Activated CD4-positive, alpha-beta T cell treated with anti-CD3 and anti-CD28 coated beads, Interleukin-10, Interleukin-2, amounts not matched to agents 100 ng/mL and 50 ng/mL, durations not matched to agents 16 hours and 8 hours (primary cell): ENCODE results near the gene SLC19A1.
"Not testable (repeated sequence)": the region's sequence is repeated elsewhere in the genome, so short reads cannot be mapped to it uniquely, and the experiment has no call there.

Experiments
- DNase-seq: peaks from one replicate; pipeline ENCODE4 v3.0.0-alpha.2; 2020

SLC19A1 gene

DNA sequence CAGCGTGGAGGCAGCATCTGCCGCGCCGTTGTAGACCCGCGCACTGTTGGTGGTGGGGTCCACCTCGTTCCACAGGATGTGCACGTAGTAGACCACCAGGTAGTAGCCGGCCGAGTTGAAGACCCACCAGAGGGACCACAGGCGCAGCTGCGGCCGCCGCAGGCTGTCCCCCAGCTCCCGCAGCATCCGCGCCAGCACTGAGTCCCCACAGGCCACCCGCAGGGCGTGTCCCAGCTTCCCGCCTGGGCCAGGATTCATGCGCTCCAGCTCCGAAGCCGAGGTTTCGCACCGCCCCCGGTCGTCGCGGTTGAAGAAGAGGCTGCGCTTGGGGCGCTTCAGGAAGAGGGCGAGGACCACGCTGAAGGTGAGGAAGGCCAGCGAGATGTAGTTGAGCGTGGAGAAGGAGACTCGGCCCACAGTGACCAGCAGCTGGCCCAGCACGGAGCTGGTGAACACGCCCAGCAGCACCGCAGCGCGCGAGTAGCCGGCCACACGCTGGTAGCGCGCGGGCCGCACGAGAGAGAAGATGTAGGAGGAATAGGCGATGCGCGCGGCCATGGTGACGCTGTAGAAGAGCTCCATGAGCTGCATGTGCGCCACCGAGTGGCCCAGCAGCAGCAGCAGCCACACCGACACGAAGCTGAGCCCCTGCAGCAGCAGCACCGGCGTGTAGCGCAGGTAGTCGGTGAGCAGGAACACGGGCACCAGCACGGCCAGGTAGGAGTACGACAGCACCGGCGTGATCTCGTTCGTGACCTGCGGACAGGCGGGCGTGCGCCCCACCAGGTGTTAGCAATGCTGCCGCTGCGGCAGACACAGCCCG is 10.6 kb downstream of the SLC19A1 start:
- DNase-seq, result no peak

DNA sequence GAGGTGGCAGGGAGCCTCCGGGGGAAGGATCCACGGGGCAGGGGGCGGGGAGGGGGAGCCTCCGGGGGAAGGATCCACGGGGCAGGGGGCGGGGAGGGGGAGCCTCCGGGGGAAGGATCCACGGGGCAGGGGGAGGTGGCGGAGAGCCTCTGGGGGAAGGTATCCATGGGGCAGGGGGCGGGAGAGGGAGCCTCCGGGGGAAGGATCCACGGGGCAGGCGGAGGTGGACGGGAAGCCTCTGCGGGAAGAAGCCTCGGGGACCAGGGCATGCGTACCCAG is 11.2 kb downstream of the SLC19A1 start:
- DNase-seq, result not testable (repeated sequence)

GRCh38 chr21:45530423-45531113 is 11.7 kb downstream of the SLC19A1 start:
- DNase-seq, result no peak

GRCh38 chr21:45529785-45530422 is 12.3 kb downstream of the SLC19A1 start:
- DNase-seq, result no peak

GRCh38 chr21:45528981-45529784 is 13.1 kb downstream of the SLC19A1 start:
- no peak for DNase-seq

DNA sequence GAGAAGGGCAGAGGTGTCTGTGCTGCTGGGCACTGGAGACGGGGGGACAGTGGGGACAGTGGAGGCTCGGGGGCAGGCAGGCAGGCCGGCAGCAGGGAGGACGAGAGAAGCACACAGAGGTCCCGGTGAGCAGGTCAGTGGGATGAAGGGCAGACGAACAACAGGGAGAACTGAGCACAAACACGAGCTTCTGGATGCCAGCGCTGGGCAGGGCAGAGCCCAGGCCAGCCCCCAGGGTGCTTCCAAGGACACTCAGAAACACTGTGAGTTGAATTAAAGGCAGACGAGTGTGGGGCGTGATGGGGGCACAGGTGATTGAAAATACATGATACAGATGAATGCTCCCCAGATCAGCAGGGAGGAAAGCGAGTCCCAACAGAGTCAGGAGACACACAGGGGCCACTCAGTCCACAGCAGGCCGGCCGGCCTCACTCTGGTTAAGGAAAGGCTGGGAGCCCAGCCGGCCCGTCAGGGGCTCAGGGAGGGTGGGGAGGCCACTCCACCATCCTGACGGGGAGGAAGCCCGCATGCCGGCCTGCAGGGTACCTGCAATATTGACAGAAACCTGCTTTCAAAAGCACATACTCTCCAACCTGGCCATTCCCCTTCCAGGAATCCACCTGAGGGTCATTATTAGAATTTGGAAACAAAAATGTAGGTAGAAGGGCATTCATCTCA is 14.1 kb downstream of the SLC19A1 start:
- no peak for DNase-seq

DNA sequence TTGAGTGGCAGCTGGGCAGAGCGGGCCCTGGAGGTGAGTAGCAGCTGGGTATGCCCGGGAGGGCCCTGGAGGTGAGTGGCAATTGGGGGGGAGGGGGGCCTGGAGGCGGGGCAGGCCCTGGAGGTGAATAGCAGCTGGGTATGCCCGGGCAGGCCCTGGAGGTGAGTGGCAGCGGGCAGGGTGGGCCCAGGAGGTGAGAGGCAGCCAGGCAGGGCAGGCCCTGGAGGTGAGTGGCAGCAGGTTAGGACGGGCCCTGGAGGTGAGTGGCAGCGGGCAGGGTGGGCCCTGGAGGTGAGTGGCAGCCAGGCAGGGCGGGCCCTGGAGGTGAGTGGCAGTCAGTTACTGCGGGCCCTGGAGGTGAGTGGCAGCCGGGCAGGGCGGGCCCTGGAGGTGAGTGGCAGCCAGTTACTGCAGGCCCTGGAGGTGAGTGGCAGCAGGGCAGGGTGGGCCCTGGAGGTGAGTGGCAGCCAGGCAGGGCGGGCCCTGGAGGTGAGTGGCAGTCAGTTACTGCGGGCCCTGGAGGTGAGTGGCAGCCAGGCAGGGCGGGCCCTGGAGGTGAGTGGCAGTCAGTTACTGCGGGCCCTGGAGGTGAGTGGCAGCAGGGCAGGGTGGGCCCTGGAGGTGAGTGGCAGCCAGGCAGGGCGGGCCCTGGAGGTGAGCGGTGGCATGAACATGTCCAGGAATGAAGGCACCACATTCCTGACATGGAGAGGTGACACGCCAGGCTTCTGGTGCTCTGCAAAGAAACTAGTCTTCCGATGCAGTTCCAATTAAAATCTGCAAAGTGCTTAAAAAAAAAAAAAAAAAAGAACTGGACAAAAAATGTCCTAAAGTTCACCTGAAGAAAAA is 14.9 kb downstream of the SLC19A1 start:
- DNase-seq, result not testable (repeated sequence)

DNA sequence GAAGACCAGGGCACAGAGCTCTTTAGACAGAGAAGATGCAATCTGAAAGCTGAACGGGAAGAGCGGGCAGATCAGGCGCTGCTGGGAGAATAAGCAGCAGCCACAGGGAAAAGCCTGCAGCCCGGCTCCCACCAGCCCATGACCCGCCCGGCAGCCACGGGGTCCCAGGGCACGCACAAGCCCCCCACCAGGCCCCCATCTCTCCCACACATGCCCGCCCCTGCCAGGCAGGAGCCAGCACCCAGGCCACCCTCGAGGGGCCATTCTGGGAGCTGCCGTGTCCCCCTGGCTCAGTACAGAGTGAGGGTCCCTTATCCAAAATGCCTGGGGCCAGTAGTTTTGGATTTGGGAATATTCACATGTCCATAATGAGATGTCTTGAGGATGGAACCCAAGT is 16.3 kb downstream of the SLC19A1 start:
- no peak for DNase-seq

GRCh38 chr21:45525153-45525909 is 16.9 kb downstream of the SLC19A1 start:
- DNase-seq, result no peak

GRCh38 chr21:45524756-45525152 is 17.5 kb downstream of the SLC19A1 start:
- DNase-seq, result no peak

- no peak for DNase-seq
These were observed 18.7 kb downstream of the SLC19A1 start for GRCh38 chr21:45523411-45524101.

DNA sequence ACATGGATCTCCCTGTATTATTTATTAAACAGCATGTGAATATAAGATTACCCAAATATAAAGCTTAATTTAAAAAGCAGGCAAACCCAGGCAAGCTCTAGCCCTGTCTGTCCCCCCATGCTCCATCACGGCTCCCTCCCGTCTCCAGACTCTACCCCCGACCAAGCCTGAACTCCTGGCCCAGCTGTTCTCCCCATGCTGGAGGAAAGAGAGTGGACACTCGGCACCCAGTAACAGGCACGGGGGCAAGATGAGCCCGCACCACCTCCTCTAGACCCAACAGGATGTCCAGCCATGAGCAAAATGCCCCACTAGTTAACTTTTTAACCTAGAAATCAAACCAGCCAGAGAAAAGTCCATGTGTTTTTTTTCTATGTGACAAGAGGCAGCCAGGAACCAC is 19.3 kb downstream of the SLC19A1 start:
- DNase-seq, result no peak

DNA sequence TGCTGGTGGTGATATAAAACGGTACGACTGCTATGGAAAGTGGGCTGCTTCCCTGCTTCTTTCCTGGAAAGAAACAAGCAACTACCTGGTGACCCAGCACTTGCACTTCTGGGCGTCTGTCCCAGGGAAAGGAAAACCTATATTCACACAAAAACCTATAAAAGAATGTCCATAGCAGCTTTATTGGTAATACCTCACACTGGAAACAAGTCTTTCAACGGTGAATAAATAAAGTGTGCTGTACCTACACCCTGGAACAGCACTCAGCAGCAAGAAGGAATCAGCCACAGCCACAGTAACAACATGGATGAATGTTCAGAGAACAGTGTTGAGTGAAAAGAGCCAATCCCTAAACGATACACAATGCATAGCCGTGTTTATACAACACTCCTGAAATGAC is 19.9 kb downstream of the SLC19A1 start:
- DNase-seq, result no peak

- no peak for DNase-seq
These were observed 21.0 kb downstream of the SLC19A1 start for GRCh38 chr21:45521241-45521640.

DNA sequence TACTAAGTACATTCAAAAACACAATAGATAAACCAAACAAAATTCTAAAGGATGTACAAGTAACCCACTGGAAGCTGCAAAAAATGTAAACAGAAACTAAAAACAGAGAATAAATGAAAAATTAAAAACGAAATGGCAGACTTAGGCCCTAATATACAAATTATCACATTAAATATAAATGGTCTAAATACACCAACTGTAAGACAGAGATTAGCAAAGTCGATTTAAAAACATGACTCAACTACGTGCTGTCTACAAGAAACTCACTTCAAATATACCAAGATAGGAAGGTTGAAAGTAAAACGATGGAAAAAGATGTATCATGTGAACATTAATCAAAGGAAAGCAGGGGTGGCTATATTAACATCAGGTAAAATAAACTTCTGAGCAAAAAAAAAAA is 23.1 kb downstream of the SLC19A1 start:
- no peak for DNase-seq

DNA sequence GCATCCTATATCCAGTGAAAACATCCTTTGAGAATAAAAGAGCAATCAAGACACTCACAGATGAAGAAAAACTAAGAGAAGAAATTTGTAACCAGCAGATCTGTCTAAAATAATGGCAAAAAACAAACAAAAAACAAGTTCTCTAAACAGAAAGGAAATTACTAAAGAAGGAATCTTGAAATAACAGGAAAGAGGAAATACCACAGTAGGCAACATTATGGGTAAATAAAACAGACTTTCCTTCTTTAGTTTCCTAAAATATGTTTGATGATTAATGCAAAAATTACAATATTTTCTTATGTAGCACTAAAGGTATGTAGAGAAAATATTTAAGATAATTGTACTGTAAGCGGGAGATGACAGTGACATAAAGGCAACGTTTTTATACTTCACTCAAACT is 23.5 kb downstream of the SLC19A1 start:
- DNase-seq, result no peak

- DNase-seq, result peak; percentile 87
These were observed 24.8 kb downstream of the SLC19A1 start for GRCh38 chr21:45517249-45518065.

GRCh38 chr21:45516671-45517151 is 25.5 kb downstream of the SLC19A1 start:
- DNase-seq, result no peak

- DNase-seq, result no peak
These were observed 26.1 kb downstream of the SLC19A1 start for GRCh38 chr21:45516071-45516670.
